GM13976 (cell line): ENCODE data around the gene OR52A5.

Experiments used
- DNase-seq: peaks from one replicate; pipeline ENCODE4 v3.0.0; 2012; ENCODE audit warnings: low spot score
- CTCF ChIP-seq: IDR thresholded peaks from 2 replicates; pipeline ENCODE4 v1.5.1; 2012; ENCODE audit warnings: borderline replicate concordance, mild to moderate bottlenecking; ENCODE audit not compliant: insufficient read depth; ENCODE audit errors: extremely low read depth, missing control alignments, control extremely low read depth
- in situ Hi-C: fragments of 300-500 bp; cut with MboI; formaldehyde crosslinking; loops from one replicate; pipeline ENCODE4 v1.12.0; 2022; ENCODE audit warnings: low sequenced_read_pairs, mixed read lengths, inconsistent platforms; ENCODE audit not compliant: unreplicated experiment

The OR52A5 gene

GRCh38 chr11:5129457-5129877, 8.7 kb downstream of the OR52A5 start:
- in situ Hi-C loops = loop anchor here (25.0 kb wide), 1 partner anchor 258 kb away; the partner anchor contains the start of gene OR51M1
- DNase-seq = no peak
- TF ChIP-seq CTCF = no peak

- no peak for DNase-seq
- TF ChIP-seq CTCF = no peak
- in situ Hi-C loops = loop anchor here (25.0 kb wide), 1 partner anchor 262 kb away; the partner anchor contains the start of gene OR51M1
Measured at GRCh38 chr11:5124891-5125620, 13.1 kb downstream of the OR52A5 start.

- DNase-seq = peak; percentile 19
- in situ Hi-C loops = no loop called here
- TF ChIP-seq CTCF = peak; percentile 75
Measured at GRCh38 chr11:5123802-5124521, 14.2 kb downstream of the OR52A5 start.

GRCh38 chr11:5118893-5119292, 19.3 kb downstream of the OR52A5 start:
- TF ChIP-seq CTCF = no peak
- in situ Hi-C loops = no loop called here
- DNase-seq = no peak

GRCh38 chr11:5117588-5117987, 20.6 kb downstream of the OR52A5 start:
- no peak for DNase-seq
- in situ Hi-C loops = no loop called here
- TF ChIP-seq CTCF = no peak

GRCh38 chr11:5115339-5115738, 22.8 kb downstream of the OR52A5 start:
- in situ Hi-C loops = no loop called here
- TF ChIP-seq CTCF = no peak
- no peak for DNase-seq
